GM18907 (cell line): Measurements from ENCODE around the gene TXNRD2.
"Not testable (repeated sequence)": the region's sequence is repeated elsewhere in the genome, so short reads cannot be mapped to it uniquely, and the experiment has no call there.

Source experiments
- ATAC-seq: cut with Tn5 transposase; IDR thresholded peaks from one replicate; pipeline ENCODE4 v1.9.1; 2021; ENCODE audit warnings: mild to moderate bottlenecking, moderate library complexity; ENCODE audit not compliant: unreplicated experiment

Gene TXNRD2

GRCh38 chr22:19832476-19833108 lies 109.0 kb downstream of the TXNRD2 start:
- no peak for ATAC-seq

GRCh38 chr22:19831979-19832378 lies 109.6 kb downstream of the TXNRD2 start:
- ATAC-seq: not testable (repeated sequence)

DNA sequence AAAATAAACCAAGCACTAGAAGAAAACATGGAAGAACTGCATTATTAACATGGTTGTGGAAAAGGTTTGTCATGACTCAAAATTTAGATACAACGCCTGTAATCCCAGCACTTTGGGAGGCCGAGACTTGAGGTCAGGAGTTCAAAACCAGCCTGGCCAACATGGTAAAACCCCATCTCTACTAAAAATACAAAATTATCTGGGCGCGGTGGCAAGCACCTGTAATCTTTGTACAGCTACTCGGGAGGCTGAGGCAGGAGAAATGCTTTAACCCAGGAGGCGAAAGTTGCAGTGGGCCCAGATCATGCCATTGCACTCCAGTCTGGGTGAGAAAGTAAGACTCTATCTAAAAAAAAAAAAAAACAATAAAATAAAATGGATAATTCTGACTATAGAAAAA lies 110.6 kb downstream of the TXNRD2 start:
- ATAC-seq: no peak

GRCh38 chr22:19828035-19828401 lies 113.6 kb downstream of the TXNRD2 start:
- no peak for ATAC-seq

DNA sequence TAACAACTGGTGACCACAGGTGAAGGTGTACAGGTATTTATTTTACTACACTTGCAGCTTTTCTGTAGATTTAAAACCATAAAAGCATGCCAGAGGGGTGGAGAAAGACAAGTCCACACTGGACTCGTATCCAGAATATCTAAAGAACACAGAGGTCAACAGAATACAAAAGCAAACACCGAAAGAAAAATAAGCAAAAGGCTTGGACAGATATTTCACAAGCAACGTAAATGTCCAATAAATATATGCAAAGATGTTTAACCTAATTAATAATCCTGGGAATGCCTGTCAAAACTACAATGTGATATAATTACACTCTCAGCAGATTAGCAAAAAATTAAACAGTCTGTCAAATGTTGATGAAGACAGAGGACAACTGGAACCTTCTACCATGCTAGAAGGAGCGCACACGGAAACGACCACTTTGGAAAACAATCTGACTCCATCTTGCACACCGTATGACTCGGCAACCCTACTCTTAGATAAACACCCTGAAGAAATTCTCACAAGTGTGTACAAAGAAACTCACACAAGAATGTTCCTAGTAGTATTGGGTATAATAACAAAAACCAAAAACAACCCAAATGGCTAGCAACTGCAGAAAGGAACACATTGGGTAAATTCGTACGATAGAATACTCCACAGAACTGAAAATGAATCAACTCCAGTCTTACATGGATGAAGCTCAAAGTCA lies 114.1 kb downstream of the TXNRD2 start:
- no peak for ATAC-seq

DNA sequence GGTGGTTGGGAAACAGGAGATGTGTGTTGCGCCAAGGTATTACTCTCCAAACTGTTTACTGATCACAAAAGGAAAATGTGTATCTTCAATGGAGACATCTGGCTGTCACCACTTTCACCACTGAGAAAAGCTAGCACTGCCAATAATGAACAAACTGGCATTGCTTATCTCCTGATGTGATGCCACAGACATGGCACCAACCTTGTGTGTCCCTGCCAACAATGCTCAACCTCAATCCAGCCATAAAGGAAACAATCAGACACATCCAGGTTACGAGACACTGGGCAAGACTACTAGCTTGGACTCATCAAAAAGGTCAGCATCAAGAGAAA lies 115.0 kb downstream of the TXNRD2 start:
- ATAC-seq: no peak

- ATAC-seq: no peak
These were observed 115.6 kb downstream of the TXNRD2 start for GRCh38 chr22:19825904-19826618.
